Osteocyte (in vitro differentiated cells): ENCODE data around the gene WDR59. TPM values are rescaled to one million over a fixed set of nuclear protein-coding genes. Genes with fewer than 3 reads are reported as not detected.
"Not testable (repeated sequence)": the region's sequence is repeated elsewhere in the genome, so short reads cannot be mapped to it uniquely, and the experiment has no call there.

ENCODE experiments used
- DNase-seq: peaks from one replicate; pipeline ENCODE4 v3.0.0; 2021; ENCODE audit warnings: mixed read lengths; ENCODE audit not compliant: unreplicated experiment; ENCODE audit errors: extremely low spot score
- H3K27ac Mint-ChIP-seq: one replicate; pipeline ENCODE4 v1.8.0; 2021; ENCODE audit warnings: mild to moderate bottlenecking, mixed read lengths; ENCODE audit not compliant: unreplicated experiment
- H3K27me3 Mint-ChIP-seq: one replicate; pipeline ENCODE4 v1.8.0; 2021; ENCODE audit warnings: mixed read lengths; ENCODE audit not compliant: unreplicated experiment
- H3K36me3 Mint-ChIP-seq: one replicate; pipeline ENCODE4 v1.8.0; 2021; ENCODE audit warnings: mixed read lengths; ENCODE audit not compliant: unreplicated experiment
- H3K4me1 Mint-ChIP-seq: one replicate; pipeline ENCODE4 v1.8.0; 2021; ENCODE audit warnings: mixed read lengths; ENCODE audit not compliant: unreplicated experiment
- H3K4me3 Mint-ChIP-seq: one replicate; pipeline ENCODE4 v1.8.0; 2021; ENCODE audit warnings: mild to moderate bottlenecking, moderate library complexity, mixed read lengths; ENCODE audit not compliant: unreplicated experiment
- H3K9me3 Mint-ChIP-seq: one replicate; pipeline ENCODE4 v1.8.0; 2021; ENCODE audit warnings: mixed read lengths; ENCODE audit not compliant: unreplicated experiment
- total RNA-seq: library from RNA; stranded (reverse); gene quantifications from 2 replicates; pipeline ENCODE4 v1.2.1, GENCODE V29; 2021
- TF ChIP-seq, protein P1 (sequence below): fragments of 200-600 bp; sonication (generic); IDR thresholded peaks from 2 replicates; pipeline ENCODE4 v1.5.0; 2021; ENCODE audit warnings: antibody characterized with exemption, mild to moderate bottlenecking, moderate library complexity

WDR59 gene
- total RNA-seq, 1 donor from 2014 or later, result 63.3 TPM

- Mint-ChIP-seq H3K4me3 (no peak overlapping the region), H3K27me3 (no peaks in the 10 kb centered on the region), H3K36me3 (peaks cover 13% of the 10 kb centered on the region), H3K9me3 (peaks cover 8% of the 10 kb centered on the region), H3K4me1 (peaks cover 38% of the 10 kb centered on the region), H3K27ac (peak overlapping the region; percentile 23)
- DNase-seq, result peak; percentile 30
- TF ChIP-seq, protein P1, sequence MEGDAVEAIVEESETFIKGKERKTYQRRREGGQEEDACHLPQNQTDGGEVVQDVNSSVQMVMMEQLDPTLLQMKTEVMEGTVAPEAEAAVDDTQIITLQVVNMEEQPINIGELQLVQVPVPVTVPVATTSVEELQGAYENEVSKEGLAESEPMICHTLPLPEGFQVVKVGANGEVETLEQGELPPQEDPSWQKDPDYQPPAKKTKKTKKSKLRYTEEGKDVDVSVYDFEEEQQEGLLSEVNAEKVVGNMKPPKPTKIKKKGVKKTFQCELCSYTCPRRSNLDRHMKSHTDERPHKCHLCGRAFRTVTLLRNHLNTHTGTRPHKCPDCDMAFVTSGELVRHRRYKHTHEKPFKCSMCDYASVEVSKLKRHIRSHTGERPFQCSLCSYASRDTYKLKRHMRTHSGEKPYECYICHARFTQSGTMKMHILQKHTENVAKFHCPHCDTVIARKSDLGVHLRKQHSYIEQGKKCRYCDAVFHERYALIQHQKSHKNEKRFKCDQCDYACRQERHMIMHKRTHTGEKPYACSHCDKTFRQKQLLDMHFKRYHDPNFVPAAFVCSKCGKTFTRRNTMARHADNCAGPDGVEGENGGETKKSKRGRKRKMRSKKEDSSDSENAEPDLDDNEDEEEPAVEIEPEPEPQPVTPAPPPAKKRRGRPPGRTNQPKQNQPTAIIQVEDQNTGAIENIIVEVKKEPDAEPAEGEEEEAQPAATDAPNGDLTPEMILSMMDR, result no peak
Measured at GRCh38 chr16:75019007-75019406, 34.1 kb upstream of the WDR59 start.

DNA sequence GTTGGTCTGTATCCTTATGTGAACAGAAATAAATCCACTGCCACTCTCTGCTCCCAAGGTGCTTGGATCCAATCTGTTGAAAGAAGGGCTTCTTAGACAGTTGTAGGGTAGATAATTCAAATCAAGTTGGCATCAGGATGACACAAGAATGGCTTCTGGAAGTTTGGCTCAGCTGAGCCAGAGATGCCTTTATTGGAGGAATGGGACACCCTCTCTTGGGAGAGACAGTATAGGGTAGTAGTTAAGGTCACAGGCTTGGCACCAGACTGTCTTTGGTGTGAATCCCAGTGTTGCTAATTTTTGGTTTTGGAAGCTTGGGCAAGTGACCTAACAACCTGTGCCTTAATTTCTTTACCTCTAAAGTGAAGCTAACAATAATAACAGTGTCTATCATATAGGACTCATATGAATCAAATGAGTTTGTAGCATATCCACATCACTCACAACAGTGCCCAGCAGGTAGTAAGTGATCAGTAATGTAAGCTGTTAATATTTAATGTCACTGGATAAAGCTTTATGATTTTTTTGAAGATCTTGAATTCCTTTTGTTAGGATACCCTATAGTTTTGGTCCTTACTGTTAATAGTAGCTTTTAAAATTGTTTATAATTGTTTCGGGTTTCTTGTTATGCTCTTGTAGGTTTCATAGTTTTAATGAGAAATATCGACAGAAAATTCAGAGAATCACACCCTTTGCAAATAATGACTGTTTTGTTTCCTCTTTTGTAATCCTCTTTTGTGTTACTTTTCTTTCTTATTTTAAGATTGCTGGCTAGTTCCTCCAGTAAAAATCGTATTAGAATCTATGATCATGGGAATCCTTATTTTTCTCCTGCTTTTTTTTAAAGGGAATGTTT lies 33.0 kb upstream of the WDR59 start:
- Mint-ChIP-seq H3K4me1 (peaks cover 40% of the 10 kb centered on the region), H3K27ac (no peak overlapping the region), H3K4me3 (no peak overlapping the region), H3K9me3 (peaks cover 8% of the 10 kb centered on the region), H3K36me3 (peaks cover 13% of the 10 kb centered on the region), H3K27me3 (no peaks in the 10 kb centered on the region)
- TF ChIP-seq, protein P1, result no peak
- DNase-seq, result no peak

DNA sequence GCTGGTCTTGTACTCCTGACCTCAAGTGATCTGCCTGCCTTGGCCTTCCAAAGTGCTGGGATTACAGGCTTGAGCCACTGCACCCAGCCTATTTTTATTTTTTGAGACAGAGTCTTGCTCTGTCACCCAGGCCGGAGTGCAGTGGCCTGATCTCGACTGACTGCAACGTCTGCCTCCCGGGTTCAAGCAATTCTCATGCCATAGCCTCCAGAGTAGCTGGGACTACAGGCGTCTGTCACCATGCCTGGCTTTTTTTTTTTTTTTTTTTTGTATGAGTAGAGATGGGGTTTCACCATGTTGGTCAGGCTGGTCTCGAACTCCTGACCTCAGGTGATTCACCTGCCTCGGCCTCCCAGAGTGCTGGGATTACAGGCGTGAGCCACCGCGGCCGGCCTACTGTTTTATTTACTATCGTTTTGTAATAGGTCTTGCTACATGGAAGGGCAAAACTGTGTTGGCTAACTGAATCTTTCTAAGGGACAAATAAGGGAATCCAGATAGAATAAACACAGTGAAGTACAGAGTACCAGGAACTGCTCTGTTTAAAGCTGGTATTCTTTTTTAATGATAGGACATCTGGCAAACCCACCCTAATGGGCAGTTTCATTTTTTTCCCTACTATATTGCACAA lies 31.6 kb upstream of the WDR59 start:
- not testable (repeated sequence) for H3K36me3 Mint-ChIP-seq, H3K27ac Mint-ChIP-seq, H3K9me3 Mint-ChIP-seq, H3K4me3 Mint-ChIP-seq, H3K27me3 Mint-ChIP-seq, DNase-seq
- H3K4me1 Mint-ChIP-seq, result peaks cover 52% of the 10 kb centered on the region

GRCh38 chr16:75014318-75014717 lies 29.4 kb upstream of the WDR59 start:
- no peak for DNase-seq
- Mint-ChIP-seq H3K36me3 (no peaks in the 10 kb centered on the region), H3K27me3 (no peaks in the 10 kb centered on the region), H3K27ac (no peak overlapping the region), H3K4me1 (peaks cover 52% of the 10 kb centered on the region), H3K9me3 (no peaks in the 10 kb centered on the region), H3K4me3 (no peak overlapping the region)
- TF ChIP-seq, protein P1, result no peak

GRCh38 chr16:75013123-75013522 lies 28.2 kb upstream of the WDR59 start:
- peaks cover 40% of the 10 kb centered on the region for H3K4me1 Mint-ChIP-seq
- H3K27ac Mint-ChIP-seq, result peak overlapping the region; percentile 92
- not testable (repeated sequence) for H3K27me3 Mint-ChIP-seq, H3K9me3 Mint-ChIP-seq, H3K4me3 Mint-ChIP-seq, DNase-seq, H3K36me3 Mint-ChIP-seq
